HepG2 (cell line): ENCODE measurements around the gene TIMM17A. TPM values are rescaled to one million over a fixed set of nuclear protein-coding genes. Genes with fewer than 3 reads are reported as not detected.

ENCODE experiments used
- DRAP1 ChIP-seq: IDR thresholded peaks from 2 replicates; pipeline ENCODE4 v1.6.1; 2016; ENCODE audit warnings: missing genetic modification reagents, missing compliant biosample characterization
- EHMT2 ChIP-seq: fragments of 200-600 bp; sonication (generic); IDR thresholded peaks from 2 replicates; pipeline ENCODE4 v1.7.0; 2017; ENCODE audit warnings: antibody characterized with exemption, low read depth, low read length, borderline replicate concordance
- ELF3 ChIP-seq: IDR thresholded peaks from 2 replicates; pipeline ENCODE4 v1.6.1; 2016; ENCODE audit warnings: missing genetic modification reagents, missing compliant biosample characterization
- FOXP4 ChIP-seq: sonication (generic); formaldehyde crosslinking; IDR thresholded peaks from 2 replicates; pipeline ENCODE4 v1.4.0; 2020; ENCODE audit warnings: missing genetic modification reagents
- HMG20B ChIP-seq: conservative IDR thresholded peaks from 2 replicates; pipeline ENCODE4 v1.6.1; 2016; ENCODE audit warnings: missing genetic modification reagents, missing compliant biosample characterization
- HNRNPL ChIP-seq: fragments of 200-400 bp; formaldehyde crosslinking; IDR thresholded peaks from 2 replicates; pipeline ENCODE4 v1.6.1; 2017; ENCODE audit warnings: mild to moderate bottlenecking, low read depth, low read length
- MBNL3 ChIP-seq: fragments of 250-450 bp; sonication (Bioruptor Pico); conservative IDR thresholded peaks from 2 replicates; pipeline ENCODE4 v1.8.0; 2022; ENCODE audit warnings: mild to moderate bottlenecking, inconsistent platforms
- MEIS1 ChIP-seq: sonication (generic); formaldehyde crosslinking; IDR thresholded peaks from 2 replicates; pipeline ENCODE4 v1.9.0; 2021; ENCODE audit warnings: mild to moderate bottlenecking, missing genetic modification reagents, moderate library complexity, borderline replicate concordance
- NFE2L2 ChIP-seq: fragments of 150-350 bp; IDR thresholded peaks from 2 replicates; pipeline ENCODE4 v1.6.1; 2014; ENCODE audit warnings: low read length
- NR2F1 ChIP-seq, 2 experiments: fragments of 450-650 bp in 1 of 2; formaldehyde crosslinking in 1 of 2; IDR thresholded peaks; 2 replicates each; pipeline versions ENCODE4 v1.5.0 to v1.6.1; 2016 to 2020; ENCODE audit warnings: mild to moderate bottlenecking in 1 of 2, missing compliant biosample characterization in 1 of 2, missing genetic modification reagents in 1 of 2, moderate library complexity in 1 of 2
- SOX6 ChIP-seq, 2 experiments: fragments of 450-650 bp in 1 of 2; sonication (generic) in 1 of 2; formaldehyde crosslinking in 1 of 2; IDR thresholded peaks; 2 replicates each; pipeline versions ENCODE4 v1.4.0 to v1.6.1; 2017 to 2020; ENCODE audit warnings: antibody characterized with exemption in 1 of 2, mild to moderate bottlenecking in 1 of 2, missing genetic modification reagents in 1 of 2
- ZFP36L2 ChIP-seq: sonication (generic); formaldehyde crosslinking; IDR thresholded peaks from 2 replicates; pipeline ENCODE4 v1.4.0; 2020; ENCODE audit warnings: missing genetic modification reagents
- ZFP82 ChIP-seq: sonication (generic); formaldehyde crosslinking; IDR thresholded peaks from 2 replicates; pipeline ENCODE4 v1.5.1; 2020; ENCODE audit warnings: mild to moderate bottlenecking, missing genetic modification reagents, borderline replicate concordance
- ZFX ChIP-seq: sonication (generic); formaldehyde crosslinking; IDR thresholded peaks from 2 replicates; pipeline ENCODE4 v1.4.0; 2020; ENCODE audit warnings: mild to moderate bottlenecking, low read depth, missing genetic modification reagents, moderate library complexity
- ZNF512 ChIP-seq: sonication (generic); formaldehyde crosslinking; IDR thresholded peaks from 2 replicates; pipeline ENCODE4 v1.4.0; 2020; ENCODE audit warnings: mild to moderate bottlenecking, missing genetic modification reagents
- ZNF816 ChIP-seq: sonication (generic); formaldehyde crosslinking; IDR thresholded peaks from 2 replicates; pipeline ENCODE4 v1.8.0; 2022; ENCODE audit warnings: missing genetic modification reagents, mild to moderate bottlenecking, borderline replicate concordance
- ZSCAN12 ChIP-seq: sonication (generic); formaldehyde crosslinking; IDR thresholded peaks from 2 replicates; pipeline ENCODE4 v1.9.0; 2021; ENCODE audit warnings: mild to moderate bottlenecking, missing genetic modification reagents
- ZSCAN9 ChIP-seq: IDR thresholded peaks from 2 replicates; pipeline ENCODE4 v1.6.1; 2016; ENCODE audit warnings: borderline replicate concordance
- polyA plus RNA-seq, 8 experiments: library from polyadenylated mRNA; depleted of rRNA in 3 of 8; stranded (reverse) in 7 of 8; unstranded in 1 of 8; fragments of >200 nt; fragmentation: Illumina TruSeq in 4 of 8; extraction: Trizol in 4 of 8; gene quantifications; 2 replicates each; pipeline versions ENCODE4 v1.2.1 to v1.2.3, GENCODE V29; 2011 to 2016; ENCODE audit warnings: low read depth in 4 of 8, missing spikeins in 1 of 8, mixed read lengths in 1 of 8; ENCODE audit not compliant: insufficient read depth in 1 of 8
- total RNA-seq, 5 experiments: library from RNA; depleted of rRNA; stranded (reverse); fragments of >200 nt; fragmentation: Illumina TruSeq; extraction: Trizol; gene quantifications; 2 replicates each; pipeline ENCODE4 v1.2.3, GENCODE V29; 2016; ENCODE audit warnings: low read depth in 1 of 5
- TF ChIP-seq, protein P1 (sequence below): sonication (generic); formaldehyde crosslinking; IDR thresholded peaks from 2 replicates; pipeline ENCODE4 v1.5.0; 2020; ENCODE audit warnings: mild to moderate bottlenecking, missing genetic modification reagents, moderate library complexity
- TF ChIP-seq, protein P2 (sequence below): IDR thresholded peaks from 2 replicates; pipeline ENCODE4 v1.6.1; 2016; ENCODE audit warnings: missing compliant biosample characterization, missing genetic modification reagents, borderline replicate concordance

The TIMM17A gene
- total and polyA plus RNA-seq, 2 of the 13 experiments (the other 11 are each of a cell fraction or from before 2014, with no cell fraction given) = 50.8 to 97.8 TPM

- TF ChIP-seq ZNF512 (CRISPR knock-in tag) (no peak), MEIS1 (CRISPR knock-in tag) (no peak), DRAP1 (CRISPR knock-in tag) (no peak), FOXP4 (CRISPR knock-in tag) (no peak), ELF3 (CRISPR knock-in tag) (0 out of 2 replicates have a peak, but pooled peaks have one; percentile 31), NR2F1 (CRISPR knock-in tag; IDR thresholded peaks at IDR 0.05) (no peak), HNRNPL (no peak), ZSCAN12 (CRISPR knock-in tag) (no peak), SOX6 (IDR thresholded peaks at IDR 0.05) (no peak), SOX6 (CRISPR knock-in tag; IDR thresholded peaks at IDR 0.05) (0 out of 2 replicates have a peak, but pooled peaks have one; percentile 10), ZFP82 (no peak), MBNL3 (CRISPR knock-in tag) (no peak), ZFP36L2 (CRISPR knock-in tag) (no peak), EHMT2 (no peak), ZSCAN9 (CRISPR knock-in tag) (no peak), ZNF816 (no peak), NFE2L2 (no peak), ZFX (CRISPR knock-in tag) (no peak), HMG20B (no peak)
- TF ChIP-seq, protein P1, sequence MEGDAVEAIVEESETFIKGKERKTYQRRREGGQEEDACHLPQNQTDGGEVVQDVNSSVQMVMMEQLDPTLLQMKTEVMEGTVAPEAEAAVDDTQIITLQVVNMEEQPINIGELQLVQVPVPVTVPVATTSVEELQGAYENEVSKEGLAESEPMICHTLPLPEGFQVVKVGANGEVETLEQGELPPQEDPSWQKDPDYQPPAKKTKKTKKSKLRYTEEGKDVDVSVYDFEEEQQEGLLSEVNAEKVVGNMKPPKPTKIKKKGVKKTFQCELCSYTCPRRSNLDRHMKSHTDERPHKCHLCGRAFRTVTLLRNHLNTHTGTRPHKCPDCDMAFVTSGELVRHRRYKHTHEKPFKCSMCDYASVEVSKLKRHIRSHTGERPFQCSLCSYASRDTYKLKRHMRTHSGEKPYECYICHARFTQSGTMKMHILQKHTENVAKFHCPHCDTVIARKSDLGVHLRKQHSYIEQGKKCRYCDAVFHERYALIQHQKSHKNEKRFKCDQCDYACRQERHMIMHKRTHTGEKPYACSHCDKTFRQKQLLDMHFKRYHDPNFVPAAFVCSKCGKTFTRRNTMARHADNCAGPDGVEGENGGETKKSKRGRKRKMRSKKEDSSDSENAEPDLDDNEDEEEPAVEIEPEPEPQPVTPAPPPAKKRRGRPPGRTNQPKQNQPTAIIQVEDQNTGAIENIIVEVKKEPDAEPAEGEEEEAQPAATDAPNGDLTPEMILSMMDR (CRISPR knock-in tag) = 0 out of 2 replicates have a peak, but pooled peaks have one; percentile 5
- TF ChIP-seq, protein P2, sequence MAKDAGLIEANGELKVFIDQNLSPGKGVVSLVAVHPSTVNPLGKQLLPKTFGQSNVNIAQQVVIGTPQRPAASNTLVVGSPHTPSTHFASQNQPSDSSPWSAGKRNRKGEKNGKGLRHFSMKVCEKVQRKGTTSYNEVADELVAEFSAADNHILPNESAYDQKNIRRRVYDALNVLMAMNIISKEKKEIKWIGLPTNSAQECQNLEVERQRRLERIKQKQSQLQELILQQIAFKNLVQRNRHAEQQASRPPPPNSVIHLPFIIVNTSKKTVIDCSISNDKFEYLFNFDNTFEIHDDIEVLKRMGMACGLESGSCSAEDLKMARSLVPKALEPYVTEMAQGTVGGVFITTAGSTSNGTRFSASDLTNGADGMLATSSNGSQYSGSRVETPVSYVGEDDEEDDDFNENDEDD (CRISPR knock-in tag) = no peak
Observed at GRCh38 chr1:201916649-201917249, 38.6 kb upstream of the TIMM17A start (continued).
